HG02588 (cell line): Measurements from ENCODE around the gene UGT1A6.

ENCODE experiments used
- ATAC-seq: cut with Tn5 transposase; IDR thresholded peaks from one replicate; pipeline ENCODE4 v1.9.1; 2021; ENCODE audit warnings: mild to moderate bottlenecking, moderate library complexity; ENCODE audit not compliant: unreplicated experiment

The UGT1A6 gene

DNA sequence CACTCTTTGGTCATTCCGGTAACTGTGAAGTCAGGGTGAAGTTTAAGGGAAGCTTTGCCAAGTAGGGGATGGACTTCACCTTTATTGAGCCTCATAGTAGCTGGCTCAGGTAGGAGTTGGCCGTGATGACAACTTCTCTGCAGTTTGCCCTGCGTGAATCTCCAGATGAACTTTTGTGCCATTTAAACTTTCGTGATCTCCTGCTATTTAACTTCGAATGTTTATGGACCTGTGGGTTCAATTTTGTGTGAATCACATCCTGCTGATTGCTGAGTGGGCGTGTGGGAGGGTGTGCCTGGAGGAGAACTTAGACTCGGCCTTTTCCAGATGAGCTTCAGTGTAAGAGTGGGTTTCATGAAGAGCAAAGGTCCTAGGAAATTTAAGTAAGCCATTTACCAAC is 71.6 kb downstream of the UGT1A6 start:
- no peak for ATAC-seq

DNA sequence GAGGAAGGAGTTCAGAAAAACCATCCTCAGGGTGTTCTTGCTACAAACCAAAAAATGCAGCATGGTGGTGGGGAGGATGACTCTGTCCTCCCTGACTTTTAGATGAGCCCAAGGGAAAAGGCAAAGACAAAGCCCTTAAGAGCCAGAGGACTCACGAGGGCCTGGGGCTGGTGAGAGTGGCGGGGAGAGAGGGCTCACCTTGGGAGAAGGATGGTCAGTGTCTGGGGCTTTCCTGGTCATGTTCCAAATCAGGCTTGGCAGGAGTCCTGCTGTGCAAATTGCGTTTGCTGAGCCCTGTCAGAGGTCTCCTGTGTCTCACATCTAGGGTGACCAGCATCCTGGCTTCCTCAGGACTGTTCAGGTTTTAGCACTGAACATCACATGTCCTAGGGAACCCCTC is 72.1 kb downstream of the UGT1A6 start:
- no peak for ATAC-seq

DNA sequence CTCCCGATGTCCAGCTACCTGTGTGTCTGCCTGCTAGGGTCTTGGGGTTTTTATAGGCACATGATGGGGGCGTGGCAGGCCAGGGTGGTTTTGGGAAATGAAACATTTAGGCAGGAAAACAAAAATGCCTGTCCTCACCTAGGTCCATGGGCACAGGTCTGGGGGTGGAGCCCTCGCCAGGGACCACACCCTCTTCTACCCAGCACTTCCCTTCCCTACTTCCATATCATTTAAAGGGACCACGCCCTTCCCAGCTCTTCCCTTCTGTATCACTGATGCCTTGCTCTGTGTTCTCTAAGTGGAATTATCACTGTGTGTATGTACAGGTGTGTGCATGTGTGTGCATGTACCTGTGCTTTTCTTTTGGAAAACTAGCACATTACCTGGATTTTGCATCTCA is 73.7 kb downstream of the UGT1A6 start:
- ATAC-seq, result no peak

DNA sequence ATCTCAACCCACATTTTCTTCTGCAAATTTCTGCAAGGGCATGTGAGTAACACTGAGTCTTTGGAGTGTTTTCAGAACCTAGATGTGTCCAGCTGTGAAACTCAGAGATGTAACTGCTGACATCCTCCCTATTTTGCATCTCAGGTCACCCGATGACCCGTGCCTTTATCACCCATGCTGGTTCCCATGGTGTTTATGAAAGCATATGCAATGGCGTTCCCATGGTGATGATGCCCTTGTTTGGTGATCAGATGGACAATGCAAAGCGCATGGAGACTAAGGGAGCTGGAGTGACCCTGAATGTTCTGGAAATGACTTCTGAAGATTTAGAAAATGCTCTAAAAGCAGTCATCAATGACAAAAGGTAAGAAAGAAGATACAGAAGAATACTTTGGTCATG is 75.4 kb downstream of the UGT1A6 start:
- no peak for ATAC-seq

DNA sequence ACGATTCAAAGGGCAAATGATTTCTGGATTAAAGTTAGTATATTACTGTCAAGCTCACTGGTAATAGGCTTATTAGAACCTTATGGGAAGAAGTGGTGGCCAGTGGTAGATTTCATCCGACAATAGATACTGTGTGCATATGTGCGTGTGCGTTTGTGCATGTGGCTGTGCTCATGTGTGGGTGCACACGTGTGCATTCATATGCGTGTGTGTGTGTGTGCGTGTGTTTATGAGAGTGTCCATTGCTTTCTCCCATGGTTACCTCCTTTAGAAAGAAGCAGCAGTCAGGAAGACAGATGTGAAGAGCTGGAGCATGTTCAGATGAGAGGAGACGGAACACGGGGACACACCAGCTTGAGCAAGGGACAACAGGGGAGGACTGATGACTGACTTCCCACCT is 76.6 kb downstream of the UGT1A6 start:
- no peak for ATAC-seq

DNA sequence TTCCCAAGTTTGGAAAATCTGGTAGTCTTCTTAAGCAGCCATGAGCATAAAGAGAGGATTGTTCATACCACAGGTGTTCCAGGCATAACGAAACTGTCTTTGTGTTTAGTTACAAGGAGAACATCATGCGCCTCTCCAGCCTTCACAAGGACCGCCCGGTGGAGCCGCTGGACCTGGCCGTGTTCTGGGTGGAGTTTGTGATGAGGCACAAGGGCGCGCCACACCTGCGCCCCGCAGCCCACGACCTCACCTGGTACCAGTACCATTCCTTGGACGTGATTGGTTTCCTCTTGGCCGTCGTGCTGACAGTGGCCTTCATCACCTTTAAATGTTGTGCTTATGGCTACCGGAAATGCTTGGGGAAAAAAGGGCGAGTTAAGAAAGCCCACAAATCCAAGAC is 79.5 kb downstream of the UGT1A6 start:
- no peak for ATAC-seq

DNA sequence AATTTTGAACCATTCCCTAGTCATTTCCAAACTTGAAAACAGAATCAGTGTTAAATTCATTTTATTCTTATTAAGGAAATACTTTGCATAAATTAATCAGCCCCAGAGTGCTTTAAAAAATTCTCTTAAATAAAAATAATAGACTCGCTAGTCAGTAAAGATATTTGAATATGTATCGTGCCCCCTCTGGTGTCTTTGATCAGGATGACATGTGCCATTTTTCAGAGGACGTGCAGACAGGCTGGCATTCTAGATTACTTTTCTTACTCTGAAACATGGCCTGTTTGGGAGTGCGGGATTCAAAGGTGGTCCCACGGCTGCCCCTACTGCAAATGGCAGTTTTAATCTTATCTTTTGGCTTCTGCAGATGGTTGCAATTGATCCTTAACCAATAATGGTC is 79.9 kb downstream of the UGT1A6 start:
- no peak for ATAC-seq

DNA sequence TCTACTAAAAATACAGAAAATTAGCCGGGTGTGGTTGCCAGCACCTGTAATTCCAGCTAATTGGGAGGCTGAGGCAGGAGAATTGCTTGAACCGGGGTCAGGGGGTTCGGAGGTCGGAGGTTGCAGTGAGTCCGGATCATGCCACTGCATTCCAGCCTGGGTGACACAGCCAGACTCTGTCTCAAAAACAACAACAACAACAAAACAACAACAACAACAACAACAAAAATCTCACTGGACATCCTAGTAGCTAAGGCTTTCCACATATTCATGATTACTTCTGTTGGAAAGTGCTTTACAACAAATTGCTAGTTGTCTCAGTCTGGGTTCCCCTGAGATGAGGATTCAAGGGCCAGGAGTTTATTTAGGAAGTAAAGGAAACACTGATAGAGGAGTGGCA is 81.2 kb downstream of the UGT1A6 start:
- ATAC-seq, result no peak

DNA sequence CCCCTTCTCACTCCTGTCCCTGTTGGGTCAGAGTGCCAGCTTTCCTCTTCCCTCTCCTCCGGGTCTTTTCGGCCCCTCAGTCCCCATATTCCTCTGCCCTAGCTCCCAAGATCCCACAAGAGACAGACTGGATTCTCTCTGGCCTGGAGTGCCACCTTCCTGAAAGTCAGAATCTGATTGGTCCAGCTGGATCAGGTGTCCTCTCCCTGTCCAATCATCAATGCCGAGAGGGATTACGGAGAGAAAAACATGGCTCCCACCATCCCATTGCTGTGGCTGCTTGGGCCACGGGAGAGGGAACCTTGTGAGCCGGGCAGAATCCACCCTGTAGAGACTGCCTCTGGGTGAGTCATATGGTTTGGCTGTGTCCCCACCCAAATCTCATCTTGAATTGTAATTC is 82.7 kb downstream of the UGT1A6 start:
- no peak for ATAC-seq

DNA sequence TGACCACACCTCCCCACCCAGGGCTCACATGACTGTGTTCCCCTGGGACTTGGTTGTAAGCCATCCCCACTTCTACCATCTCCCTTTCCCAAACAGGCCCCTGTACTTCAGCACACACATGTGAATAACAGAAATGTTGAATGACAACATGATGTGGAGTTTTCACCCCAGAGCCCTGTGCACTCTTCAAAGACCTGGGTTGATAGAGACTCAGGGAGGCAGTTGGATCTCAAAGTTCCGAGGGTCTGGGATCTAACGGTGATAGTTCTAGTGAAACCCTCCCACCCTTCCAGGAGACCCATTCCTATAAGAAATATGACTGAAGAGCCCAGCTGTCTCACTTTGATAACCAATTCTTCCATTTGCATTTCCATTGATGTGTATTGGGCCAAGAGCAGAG is 85.3 kb downstream of the UGT1A6 start, which contains the start of gene MROH2A:
Gene MROH2A, plus strand, starts transcription at position 301 of the 400 bp plus-strand sequence. CDS start 1,029 bp downstream, outside the sequence.
- no peak for ATAC-seq

DNA sequence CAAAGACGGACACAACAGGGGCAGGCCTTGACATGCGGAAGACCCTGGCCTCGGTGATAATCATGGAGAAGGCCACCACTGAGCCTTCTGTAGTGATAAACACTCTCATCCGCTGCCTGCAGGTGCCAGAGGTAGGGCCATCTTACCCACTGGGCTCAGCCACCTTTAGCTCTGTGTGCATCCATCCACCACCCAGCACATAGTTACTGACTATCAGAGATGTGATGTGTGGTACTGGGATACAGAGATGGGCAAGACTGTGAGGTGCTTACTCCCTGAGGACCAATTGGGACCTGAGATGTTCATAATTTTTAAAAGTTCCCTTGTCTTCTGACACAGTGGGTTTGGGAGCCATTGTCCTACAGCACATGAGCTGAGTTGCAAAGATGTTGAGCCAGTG is 87.0 kb downstream of the UGT1A6 start:
- no peak for ATAC-seq

DNA sequence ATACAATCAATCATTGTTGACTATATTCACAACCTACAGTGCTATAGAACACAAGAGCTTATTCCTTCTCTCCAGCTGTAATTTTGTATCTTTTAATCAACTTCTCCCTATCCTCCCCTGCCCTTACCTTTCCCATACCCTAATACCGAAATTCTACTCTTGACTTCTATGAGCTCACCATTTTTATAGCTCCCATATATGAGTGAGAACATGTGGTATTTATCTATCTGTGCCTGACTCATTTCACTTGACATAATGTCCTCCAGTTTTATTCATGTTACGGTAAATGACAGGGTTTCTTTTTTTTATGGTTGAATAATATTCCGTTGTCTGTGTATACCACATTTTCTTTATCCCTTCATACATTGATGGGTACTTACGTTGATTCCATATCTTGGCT is 88.1 kb downstream of the UGT1A6 start:
- ATAC-seq, result no peak

DNA sequence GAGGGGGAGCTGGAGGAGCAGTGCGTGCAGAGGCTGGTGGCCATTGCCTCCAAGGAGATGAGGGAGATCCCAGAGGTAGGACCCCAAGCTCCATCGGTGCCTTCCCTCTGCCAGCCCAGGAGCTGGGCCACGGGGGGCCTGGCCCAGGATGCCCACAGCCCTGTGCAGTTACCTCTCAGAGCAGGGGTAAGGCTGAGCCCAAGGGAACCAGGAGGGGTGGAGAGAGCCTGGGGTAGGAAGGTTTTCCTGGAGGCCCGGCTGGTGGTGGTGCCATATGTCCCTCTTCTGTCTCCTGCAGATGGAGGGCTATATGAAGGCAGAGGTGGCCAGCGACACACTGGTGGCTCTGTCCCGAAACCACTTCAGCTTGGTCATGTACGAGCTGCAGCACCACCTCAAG is 96.9 kb downstream of the UGT1A6 start:
- no peak for ATAC-seq

DNA sequence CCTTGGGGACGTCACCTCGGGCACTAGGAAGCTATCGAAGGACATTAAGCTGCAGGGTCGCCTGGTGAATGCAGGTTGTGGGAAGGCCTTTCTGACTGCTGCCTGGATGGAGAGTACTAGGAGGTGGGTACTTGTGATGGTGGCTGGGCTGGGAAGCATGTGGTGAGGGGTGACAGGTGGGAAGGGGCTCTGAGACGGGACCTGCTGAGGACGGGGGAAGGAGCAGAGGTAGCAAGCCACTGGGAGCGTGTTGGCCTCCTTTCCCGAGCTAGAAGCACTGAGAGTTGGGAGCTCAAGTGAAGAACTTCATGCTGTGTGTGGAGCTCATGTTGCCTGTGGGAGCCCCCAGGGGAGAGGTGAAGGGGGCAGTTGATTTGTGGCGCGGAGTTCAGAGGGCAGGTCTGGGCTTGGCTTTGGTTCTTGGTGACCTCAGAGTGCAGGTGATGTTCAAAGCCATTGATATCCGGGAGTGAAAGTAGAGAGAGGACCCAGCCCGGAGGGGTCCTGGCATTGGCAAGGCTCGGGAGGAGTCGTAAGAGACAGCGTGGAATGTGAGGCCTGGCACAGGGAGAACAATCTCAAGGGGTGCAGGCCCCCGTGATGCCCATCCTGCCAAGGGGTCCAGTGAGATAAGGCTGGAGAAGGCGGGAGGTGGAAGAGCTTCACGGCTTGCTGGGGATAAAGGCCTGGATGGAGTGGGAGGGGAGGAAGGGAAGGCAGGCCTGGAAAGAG is 98.6 kb downstream of the UGT1A6 start:
- no peak for ATAC-seq

DNA sequence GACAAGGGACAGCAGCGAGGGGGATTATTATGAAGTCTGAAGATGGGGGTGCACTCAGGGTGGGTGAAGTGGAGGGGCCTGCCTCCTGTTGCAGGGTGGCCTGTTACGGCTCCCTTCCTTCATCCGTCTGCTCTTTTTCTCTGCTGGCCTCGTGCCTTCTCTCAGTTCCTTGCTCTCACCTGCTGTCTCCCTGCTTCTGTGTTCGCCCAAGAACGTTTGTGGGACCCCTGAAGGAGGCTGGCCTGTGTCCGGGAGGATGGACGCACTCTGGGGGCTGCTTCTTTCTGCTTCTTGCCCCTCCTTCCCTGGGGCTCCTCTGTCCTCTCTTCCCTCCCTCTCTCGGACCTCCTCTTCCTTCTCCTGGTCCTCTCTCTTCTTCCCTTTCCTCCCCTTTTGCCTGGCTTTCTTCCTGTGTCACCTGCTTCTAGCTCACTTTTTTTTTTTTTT is 99.2 kb downstream of the UGT1A6 start:
- ATAC-seq, result no peak

DNA sequence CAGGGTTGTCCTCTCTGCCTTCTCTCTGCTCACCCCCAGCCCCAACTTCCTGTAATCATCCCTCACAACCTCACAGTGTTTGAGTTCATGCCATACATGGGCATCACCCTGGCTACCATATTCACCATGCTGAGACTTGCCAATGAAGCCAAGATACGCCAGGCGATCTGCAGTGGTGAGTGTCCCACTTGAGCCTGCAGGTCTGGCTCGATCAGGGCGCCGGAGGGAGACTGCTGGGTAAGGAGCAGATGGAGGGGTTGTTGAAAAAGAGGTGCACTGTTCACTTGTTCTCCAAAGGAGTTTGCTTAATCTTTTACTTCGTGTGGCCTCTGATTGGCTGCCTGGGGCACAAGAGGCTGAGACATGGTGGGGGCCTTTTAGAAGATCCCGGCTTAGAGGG is 100.0 kb downstream of the UGT1A6 start:
- no peak for ATAC-seq

DNA sequence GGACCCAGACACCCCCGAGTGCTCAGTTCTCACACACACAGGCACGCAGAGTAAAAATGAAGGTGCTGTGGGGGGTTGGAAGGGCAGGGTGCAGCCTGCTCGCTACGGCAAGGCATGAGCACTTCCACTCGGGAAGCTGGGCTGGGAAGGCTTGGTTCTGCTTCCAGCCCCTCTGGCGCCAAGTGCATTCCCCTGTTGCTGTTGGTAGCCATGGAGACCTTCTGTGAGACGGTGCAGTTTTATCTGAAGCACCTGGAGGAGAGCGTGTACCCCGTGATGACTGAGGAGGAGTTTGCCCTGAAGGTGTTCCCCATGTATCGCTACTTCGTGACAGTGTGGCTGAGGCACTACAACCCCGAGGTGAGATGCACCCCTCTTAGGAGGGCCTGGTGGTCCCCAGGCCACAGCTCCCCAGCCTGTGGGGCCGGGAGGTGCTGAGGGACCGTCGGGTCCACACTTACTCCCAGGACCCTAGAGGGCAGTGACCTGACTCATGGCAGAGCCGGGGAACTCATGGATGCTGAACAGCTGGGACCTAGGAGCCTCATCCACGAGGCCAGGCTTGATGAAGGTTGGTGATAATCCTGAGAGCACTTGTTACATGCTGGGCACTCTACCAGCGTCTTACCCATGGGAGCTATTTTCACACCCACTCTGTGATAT is 100.9 kb downstream of the UGT1A6 start:
- no peak for ATAC-seq

DNA sequence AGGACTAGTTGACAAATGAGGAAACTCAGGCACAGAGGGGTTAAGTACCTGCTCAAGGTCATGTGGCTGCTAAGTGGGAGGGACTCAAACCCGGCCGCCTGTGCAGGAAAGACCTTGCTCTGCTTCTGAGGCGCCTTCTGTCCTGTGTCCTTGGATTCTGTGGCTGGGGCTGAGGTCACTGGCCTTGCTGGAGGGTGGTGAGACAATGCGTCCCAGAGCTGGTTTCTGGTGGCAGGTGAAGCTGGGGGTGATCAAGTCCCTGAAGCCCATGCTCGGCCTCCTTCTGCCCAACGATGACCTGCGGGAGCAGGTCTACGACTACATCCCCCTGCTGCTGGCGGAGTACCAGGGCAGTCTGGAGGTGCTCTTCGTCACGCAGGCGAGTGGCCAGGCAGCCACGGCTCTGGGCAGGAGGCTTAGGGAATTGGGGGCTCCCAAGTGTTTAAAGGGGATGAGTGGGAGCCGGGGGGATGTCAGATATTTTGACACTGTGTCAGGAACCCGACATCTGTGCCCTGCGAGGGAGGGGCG is 101.5 kb downstream of the UGT1A6 start:
- ATAC-seq, result no peak

DNA sequence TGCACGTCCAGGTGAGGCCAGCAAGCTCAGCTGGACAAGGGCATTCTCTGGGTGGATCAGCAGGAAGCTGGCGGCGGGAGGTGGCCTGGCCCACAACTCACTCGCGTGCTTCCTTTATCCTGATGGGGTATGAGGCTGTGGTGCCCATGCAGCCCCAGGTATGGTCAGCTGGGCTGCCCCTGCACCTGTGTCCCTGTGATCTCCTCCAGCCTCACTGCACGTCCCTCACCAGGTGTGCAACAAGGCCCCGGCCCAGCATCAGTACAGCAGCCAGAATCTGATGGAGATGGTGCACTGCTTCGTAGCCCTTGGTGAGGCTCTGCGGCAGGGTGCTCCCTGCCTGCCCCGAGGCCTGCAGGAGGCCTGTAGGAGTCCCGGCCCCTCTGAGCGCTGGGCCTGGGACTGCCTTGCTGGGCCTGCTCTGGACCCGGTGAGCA is 103.1 kb downstream of the UGT1A6 start:
- no peak for ATAC-seq

DNA sequence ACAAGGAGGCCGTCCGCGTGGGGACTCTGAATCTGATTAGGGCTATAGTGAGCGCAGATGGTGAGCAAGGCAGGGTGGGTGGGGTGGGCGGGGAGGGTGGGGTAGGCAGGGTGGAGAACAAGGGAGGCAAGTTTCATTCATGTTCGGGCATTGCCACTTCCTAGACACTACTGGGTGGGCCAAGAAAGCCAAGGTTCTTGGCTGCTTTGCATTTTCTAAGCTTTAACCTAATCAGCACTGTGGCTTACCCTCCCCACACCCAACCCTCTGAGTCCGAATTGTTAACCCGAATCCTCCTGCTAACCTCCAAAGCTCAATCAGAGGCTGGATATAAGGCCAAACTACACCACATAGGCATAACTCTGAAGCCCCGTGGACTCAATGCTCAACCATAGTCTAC is 103.6 kb downstream of the UGT1A6 start:
- no peak for ATAC-seq

DNA sequence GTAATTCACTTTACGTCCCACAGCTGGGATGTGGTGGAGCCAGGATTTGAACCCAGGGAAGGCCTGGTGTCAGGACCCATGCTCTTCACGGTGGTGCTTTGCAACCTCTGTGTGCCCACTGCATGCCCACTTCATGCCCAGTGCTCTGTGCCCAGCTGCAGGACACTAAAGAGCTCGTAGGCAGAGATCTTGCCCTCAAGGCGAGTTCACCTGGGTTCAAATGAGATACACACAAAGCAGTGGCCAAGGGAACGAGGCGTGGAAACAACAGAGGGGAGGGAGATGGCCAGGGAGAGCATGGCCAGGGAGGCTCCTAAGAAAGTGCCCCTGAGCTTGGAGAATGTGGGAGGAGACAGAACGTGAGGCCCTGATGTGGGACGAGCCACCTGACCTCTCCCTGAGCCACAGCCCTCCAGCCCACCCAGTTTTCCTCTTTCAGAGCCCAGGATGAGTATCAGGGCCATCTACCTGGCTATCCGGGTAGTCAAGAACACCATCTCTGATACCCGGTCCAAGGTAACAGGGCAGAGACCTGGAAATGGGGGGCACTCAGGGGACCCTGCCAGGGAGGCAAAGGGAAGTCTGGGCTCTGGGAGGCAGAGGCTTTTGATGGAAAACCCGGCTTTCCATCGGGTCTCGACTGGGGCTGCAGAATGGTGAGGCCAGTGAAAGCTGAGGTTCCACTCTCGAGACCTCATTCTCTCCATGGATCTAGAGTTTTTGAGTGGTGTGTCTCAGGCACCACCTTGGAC is 105.8 kb downstream of the UGT1A6 start:
- no peak for ATAC-seq
